ENCODE measurements around the gene SIRPB2.

The SIRPB2 gene

GRCh38 chr20:1430004-1430451 is 61.2 kb downstream of the SIRPB2 start:
- H3K36me3 ChIP-seq, result peaks cover 0 to 8% (median 0%) of the 10 kb centered on the region in 3 donors
- H3K27me3 ChIP-seq, result peaks cover 0 to 5% of the 10 kb centered on the region in 2 donors
- no peaks in the 10 kb centered on the region for H3K4me1 ChIP-seq
- no peak for DNase-seq
- H3K27ac ChIP-seq, result no peak overlapping the region
- no peak overlapping the region for H3K4me3 ChIP-seq
- intact Hi-C loops (cut with DNase I; ENCODE audit: low total_unique reads), result no loop called here
- no peak for TF ChIP-seq CTCF (IDR thresholded peaks at IDR 0.05)
- no peaks in the 10 kb centered on the region for H3K9me3 ChIP-seq

- H3K27ac ChIP-seq, result no peak overlapping the region
- H3K36me3 ChIP-seq, result no peaks in the 10 kb centered on the region
- H3K27me3 ChIP-seq, result peaks cover 0 to 9% of the 10 kb centered on the region in 2 donors
- DNase-seq, result no peak
- intact Hi-C loops (cut with DNase I; ENCODE audit: low total_unique reads), result no loop called here
- TF ChIP-seq CTCF (IDR thresholded peaks at IDR 0.05), result no peak
- H3K4me3 ChIP-seq, result no peak overlapping the region
- no peaks in the 10 kb centered on the region for H3K9me3 ChIP-seq
- H3K4me1 ChIP-seq, result no peaks in the 10 kb centered on the region
Observed at GRCh38 chr20:1429143-1429728, 62.0 kb downstream of the SIRPB2 start.

- no peak for TF ChIP-seq CTCF (IDR thresholded peaks at IDR 0.05)
- H3K27me3 ChIP-seq, result peaks cover 0 to 21% of the 10 kb centered on the region in 2 donors
- no peaks in the 10 kb centered on the region for H3K4me1 ChIP-seq
- intact Hi-C loops (cut with DNase I; ENCODE audit: low total_unique reads), result no loop called here
- no peak for DNase-seq
- no peaks in the 10 kb centered on the region for H3K9me3 ChIP-seq
- H3K36me3 ChIP-seq, result no peaks in the 10 kb centered on the region
- no peak overlapping the region for H3K27ac ChIP-seq
- H3K4me3 ChIP-seq, result no peak overlapping the region
Observed at GRCh38 chr20:1427457-1428054, 63.7 kb downstream of the SIRPB2 start.

- intact Hi-C loops (cut with DNase I; ENCODE audit: low total_unique reads), result no loop called here
- peaks cover 0 to 22% of the 10 kb centered on the region in 2 donors for H3K27me3 ChIP-seq
- H3K4me1 ChIP-seq, result no peaks in the 10 kb centered on the region
- no peak overlapping the region for H3K27ac ChIP-seq
- H3K4me3 ChIP-seq, result no peak overlapping the region
- DNase-seq, result no peak
- no peak for TF ChIP-seq CTCF (IDR thresholded peaks at IDR 0.05)
- peaks cover 0 to under 1% (median 0%) of the 10 kb centered on the region in 3 donors for H3K9me3 ChIP-seq
- H3K36me3 ChIP-seq, result no peaks in the 10 kb centered on the region
Observed at GRCh38 chr20:1426231-1426849, 64.9 kb downstream of the SIRPB2 start.
